C4-2B (cell line): ENCODE results near the gene TMEM87B.

Experiments used
- H3K27ac ChIP-seq: fragments of 450-650 bp; 2 replicates; pipeline ENCODE4 v1.5.1; 2017
- ZFX ChIP-seq: fragments of 450-650 bp; IDR thresholded peaks from 2 replicates; pipeline ENCODE4 v1.6.1; 2017
- TF ChIP-seq, protein P1 (sequence below): fragments of 450-650 bp; conservative IDR thresholded peaks from 2 replicates; pipeline ENCODE4 v1.5.1; 2017; ENCODE audit warnings: mild to moderate bottlenecking

The TMEM87B gene

DNA sequence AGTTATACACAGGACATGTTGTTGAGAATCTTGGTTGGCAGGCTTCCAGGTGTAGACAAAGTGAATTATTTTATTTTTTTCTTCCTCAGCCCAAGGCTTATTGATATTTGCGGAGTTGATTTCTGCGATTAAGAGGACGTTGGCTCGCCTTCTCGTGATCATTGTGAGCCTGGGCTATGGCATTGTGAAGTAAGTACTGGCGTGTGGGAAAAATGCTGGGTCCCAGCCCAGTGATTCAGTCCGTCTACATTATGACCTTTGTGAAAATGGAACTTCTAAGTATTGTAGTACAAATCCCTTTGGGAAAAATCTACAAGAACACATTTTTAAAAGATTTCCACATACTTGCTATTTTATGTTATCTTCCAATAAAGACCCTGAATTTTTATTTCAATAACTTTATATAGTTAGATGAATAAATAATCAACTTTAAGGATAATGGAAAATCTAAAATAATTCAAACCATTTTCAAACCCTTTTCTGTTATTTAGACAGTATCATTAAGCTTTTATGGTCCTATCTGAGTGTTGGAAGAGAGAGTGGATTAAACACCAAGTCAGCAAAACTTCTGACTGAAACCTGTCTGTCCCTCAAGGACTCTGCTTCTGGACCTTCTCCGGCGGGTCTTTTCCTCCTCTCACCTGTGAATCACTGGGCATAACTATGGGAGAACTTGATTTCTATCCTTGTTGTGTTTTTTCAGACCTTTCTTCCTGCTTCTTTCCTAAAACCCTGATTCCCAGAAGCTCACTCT is 31.0 kb downstream of the TMEM87B start:
- no peak overlapping the region for H3K27ac ChIP-seq
- TF ChIP-seq, protein P1, sequence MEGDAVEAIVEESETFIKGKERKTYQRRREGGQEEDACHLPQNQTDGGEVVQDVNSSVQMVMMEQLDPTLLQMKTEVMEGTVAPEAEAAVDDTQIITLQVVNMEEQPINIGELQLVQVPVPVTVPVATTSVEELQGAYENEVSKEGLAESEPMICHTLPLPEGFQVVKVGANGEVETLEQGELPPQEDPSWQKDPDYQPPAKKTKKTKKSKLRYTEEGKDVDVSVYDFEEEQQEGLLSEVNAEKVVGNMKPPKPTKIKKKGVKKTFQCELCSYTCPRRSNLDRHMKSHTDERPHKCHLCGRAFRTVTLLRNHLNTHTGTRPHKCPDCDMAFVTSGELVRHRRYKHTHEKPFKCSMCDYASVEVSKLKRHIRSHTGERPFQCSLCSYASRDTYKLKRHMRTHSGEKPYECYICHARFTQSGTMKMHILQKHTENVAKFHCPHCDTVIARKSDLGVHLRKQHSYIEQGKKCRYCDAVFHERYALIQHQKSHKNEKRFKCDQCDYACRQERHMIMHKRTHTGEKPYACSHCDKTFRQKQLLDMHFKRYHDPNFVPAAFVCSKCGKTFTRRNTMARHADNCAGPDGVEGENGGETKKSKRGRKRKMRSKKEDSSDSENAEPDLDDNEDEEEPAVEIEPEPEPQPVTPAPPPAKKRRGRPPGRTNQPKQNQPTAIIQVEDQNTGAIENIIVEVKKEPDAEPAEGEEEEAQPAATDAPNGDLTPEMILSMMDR: no peak

DNA sequence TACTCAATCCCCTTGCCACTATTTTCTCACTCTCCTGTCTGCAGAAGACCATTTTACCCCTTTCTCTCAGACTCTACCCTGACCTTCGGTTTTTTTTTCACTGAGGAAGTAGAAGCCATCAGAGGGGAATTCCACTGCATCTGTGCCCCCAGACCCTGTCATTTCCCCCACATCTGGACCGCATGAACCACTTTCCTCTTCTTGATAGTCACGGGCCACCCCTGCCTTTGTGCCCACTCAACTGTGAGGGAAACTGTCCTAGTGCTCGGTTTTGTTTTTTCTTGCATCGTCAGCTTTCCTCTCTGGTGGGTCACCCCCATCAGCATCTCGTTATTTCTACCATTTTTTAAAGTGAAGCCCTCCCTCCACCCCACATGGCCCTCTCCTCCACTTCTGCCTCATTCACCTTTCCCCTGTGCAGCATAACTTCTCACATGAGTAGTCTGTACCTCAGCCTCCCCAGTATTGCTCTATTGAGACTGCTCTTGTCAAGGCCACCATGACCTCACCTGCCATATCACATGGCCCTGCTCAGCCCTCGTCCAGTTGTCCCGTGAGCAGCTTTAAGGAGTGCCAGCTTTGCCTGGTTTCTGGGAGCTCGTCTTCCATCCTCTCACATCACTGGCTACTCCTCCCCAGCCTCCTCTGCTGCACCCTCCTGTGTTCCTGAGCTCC is 32.4 kb downstream of the TMEM87B start:
- TF ChIP-seq, protein P1: no peak
- no peak for TF ChIP-seq ZFX
- no peak overlapping the region for H3K27ac ChIP-seq

DNA sequence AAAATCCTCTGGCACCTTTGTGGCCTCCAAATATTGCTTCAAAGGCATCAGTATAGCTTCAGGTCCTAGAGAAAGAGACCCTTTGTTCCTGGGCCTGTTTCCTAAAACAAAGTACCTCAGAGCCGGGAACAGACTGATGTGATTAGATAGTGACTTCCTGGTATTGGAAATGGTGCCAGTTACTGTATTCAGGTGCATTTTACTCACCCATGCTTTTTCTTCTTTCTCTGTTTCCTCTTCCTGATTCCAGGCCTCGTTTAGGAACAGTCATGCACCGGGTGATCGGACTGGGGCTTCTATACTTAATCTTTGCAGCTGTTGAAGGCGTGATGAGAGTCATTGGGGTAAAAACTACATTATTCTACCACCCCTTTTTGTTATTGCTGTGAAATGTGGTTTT is 34.3 kb downstream of the TMEM87B start:
- no peak overlapping the region for H3K27ac ChIP-seq
- TF ChIP-seq, protein P1: no peak
- no peak for TF ChIP-seq ZFX

DNA sequence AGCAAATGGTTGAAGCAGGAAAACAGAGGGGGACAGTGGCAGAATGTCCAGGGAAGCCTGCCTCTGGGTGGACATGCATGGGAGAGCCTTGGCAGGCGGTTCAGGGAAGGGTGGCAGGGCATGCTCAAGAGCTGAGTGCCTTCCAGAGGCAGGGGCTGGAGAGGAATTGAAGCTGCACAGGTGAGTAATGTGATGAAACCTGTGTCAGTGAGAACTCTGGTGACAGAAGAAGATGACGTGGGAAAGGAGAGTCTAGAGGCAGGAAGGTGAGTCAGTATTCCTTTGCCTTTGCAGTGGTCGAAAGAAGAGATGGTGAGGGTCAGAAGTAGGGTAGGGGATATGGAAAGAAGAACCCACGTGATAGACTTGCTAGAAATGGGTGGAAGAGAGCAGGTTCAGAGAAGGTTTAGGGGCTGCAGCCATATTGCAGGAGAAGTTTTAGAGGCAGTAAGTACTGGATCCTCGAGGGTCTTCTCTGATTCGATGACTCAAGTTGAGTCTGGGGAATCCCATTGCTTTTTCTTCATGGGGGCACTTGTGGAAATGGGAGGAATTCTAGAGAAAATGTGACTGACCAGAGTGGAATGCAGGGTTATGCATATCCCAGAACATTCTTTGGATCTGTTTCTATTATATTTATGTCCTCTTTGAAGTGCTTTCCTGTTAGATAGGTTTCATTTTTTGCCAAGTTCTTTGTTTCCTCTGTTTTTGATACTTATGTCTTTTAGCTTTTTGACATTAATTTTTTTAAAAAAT is 37.4 kb downstream of the TMEM87B start:
- H3K27ac ChIP-seq: no peak overlapping the region
- TF ChIP-seq, protein P1: no peak
- no peak for TF ChIP-seq ZFX

DNA sequence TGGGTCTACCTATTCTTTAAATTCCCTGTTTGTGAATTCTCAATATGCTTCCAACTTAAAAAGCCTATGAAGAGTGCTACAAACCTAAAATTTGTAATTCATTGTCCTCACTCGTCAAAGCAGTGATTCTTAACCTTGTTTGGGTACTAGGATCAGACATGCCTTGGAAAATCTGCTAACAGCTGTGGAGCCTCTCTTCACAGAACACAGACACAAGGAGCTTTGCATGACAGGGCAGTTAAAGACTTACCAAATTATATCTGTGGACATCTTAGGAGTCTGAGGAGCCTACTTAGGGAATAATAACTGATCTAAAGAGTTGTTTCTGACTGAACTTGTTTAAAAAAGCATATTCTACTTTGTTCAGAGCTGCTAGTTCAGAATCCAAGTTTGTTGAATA is 38.1 kb downstream of the TMEM87B start:
- H3K27ac ChIP-seq: no peak overlapping the region
- no peak for TF ChIP-seq ZFX
- TF ChIP-seq, protein P1: no peak

DNA sequence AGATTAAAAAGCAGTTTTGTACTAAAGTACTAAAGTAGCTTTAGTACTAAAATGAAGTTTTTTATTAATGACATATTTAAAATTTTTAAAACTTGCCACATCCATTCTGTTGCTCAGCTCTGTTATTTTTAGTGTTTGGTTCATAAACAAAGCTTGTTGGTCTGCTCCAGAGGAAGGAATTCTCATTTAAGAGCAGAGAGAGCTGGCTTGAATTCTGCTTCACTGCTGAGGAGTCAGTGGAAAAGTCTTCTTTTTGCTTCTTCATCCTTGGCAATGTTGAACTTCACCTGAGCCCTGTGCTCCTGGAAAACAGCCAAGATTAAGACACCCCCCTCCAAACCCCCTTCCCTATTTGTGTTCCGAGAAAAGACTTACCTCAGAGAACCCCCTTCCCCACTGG is 40.6 kb downstream of the TMEM87B start:
- TF ChIP-seq, protein P1: no peak
- TF ChIP-seq ZFX: no peak
- no peak overlapping the region for H3K27ac ChIP-seq

DNA sequence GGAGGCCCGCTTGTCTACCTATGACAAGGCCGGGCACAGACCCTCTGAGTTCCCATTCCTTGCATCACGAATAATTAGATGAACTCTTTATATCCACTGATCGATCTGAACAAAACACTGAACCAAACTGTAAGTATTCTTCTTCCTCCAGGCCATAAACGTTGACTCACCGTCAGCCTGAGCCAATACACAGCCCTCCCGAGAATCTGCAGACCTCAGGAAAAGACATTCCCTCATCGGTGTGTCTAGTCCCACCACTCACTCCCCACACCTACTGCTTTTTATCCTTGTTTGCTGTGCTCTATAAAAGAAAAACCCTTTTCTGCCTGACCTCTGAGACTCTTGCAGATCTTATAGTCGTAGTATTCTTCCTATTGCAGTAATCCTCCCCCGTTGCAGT is 41.0 kb downstream of the TMEM87B start:
- TF ChIP-seq ZFX: no peak
- TF ChIP-seq, protein P1: no peak
- no peak overlapping the region for H3K27ac ChIP-seq
